OCI-LY3 (cell line): ENCODE results near the gene FAF2.

ENCODE experiments used
- H2AFZ ChIP-seq: fragments of 200-600, 300-600 bp; shearing (Covaris generic); 2 replicates; pipeline ENCODE4 v1.6.0; 2014; ENCODE audit warnings: antibody characterized with exemption, low read depth, low read length
- H3K27ac ChIP-seq: fragments of 200-600, 300-600 bp; sonication (generic); 2 replicates; pipeline ENCODE4 v1.5.1; 2014; ENCODE audit warnings: mild to moderate bottlenecking, low read length, moderate library complexity, mixed read lengths
- H3K27me3 ChIP-seq: fragments of 200-600, 300-600 bp; sonication (generic); 2 replicates; pipeline ENCODE4 v1.6.1; 2014; ENCODE audit warnings: low read depth, low read length, mixed read lengths
- H3K36me3 ChIP-seq: fragments of 200-600, 300-600 bp; sonication (generic); replicated peaks from 2 replicates; pipeline ENCODE3; 2014; ENCODE audit warnings: low read depth, low read length, mixed read lengths
- H3K4me1 ChIP-seq: fragments of 300-600, 200-600 bp; sonication (generic); 2 replicates; pipeline ENCODE4 v1.6.1; 2014; ENCODE audit warnings: low read length, mixed read lengths
- H3K4me2 ChIP-seq: fragments of 200-600, 300-600 bp; sonication (generic); 2 replicates; pipeline ENCODE4 v1.6.1; 2014; ENCODE audit warnings: low read length, mixed read lengths
- H3K4me3 ChIP-seq: fragments of 300-600, 200-600 bp; sonication (generic); 2 replicates; pipeline ENCODE4 v1.5.1; 2014; ENCODE audit warnings: antibody characterized with exemption, mild to moderate bottlenecking, low read length, moderate library complexity
- H3K79me2 ChIP-seq: fragments of 300-600, 200-600 bp; shearing (Covaris generic); 2 replicates; pipeline ENCODE4 v1.6.1; 2014; ENCODE audit warnings: mild to moderate bottlenecking, low read length, mixed read lengths
- H3K9ac ChIP-seq: fragments of 300-600, 200-600 bp; shearing (Covaris generic); 2 replicates; pipeline ENCODE4 v1.6.0; 2014; ENCODE audit warnings: mild to moderate bottlenecking, low read length, moderate library complexity
- H3K9me3 ChIP-seq: fragments of 200-600, 300-600 bp; shearing (Covaris generic); 2 replicates; pipeline ENCODE4 v1.6.1; 2014; ENCODE audit warnings: low read length, mixed read lengths; ENCODE audit not compliant: insufficient read depth
- H4K20me1 ChIP-seq: fragments of 200-600, 300-600 bp; sonication (generic); 2 replicates; pipeline ENCODE4 v1.6.1; 2016; ENCODE audit warnings: low read length, mixed read lengths; ENCODE audit not compliant: insufficient read depth
- EZH2phosphoT487 ChIP-seq: fragments of 200-600 bp; shearing (Covaris generic); IDR thresholded peaks from 2 replicates; pipeline ENCODE4 v1.6.1; 2018; ENCODE audit warnings: antibody characterized with exemption, mixed run types, low read depth
- TF ChIP-seq, protein P1 (sequence below): fragments of 200-600, 300-600 bp; sonication (generic); IDR thresholded peaks from 2 replicates; pipeline ENCODE4 v1.5.1; 2014; ENCODE audit warnings: antibody characterized with exemption, low read length, low read depth

The FAF2 gene

DNA sequence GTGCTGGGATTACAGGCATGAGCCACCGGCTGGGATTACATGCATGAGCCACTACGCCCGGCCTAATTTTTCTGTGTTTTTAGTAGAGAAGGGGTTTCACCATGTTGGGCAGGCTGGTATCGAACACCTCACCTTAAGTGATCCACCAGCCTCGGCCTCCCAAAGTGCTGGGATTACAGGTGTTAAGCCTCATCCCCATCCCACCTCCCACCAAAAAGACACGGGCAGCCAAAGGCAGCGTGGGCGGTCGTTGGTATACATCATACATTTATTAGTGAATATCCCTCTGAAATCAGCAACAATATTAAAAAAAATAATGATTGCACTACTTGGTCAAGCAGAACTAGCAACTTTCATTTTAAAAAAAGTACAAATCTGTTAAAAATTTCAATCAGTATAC is 78.3 kb downstream of the FAF2 start:
- H3K4me1 ChIP-seq: no peaks in the 10 kb centered on the region
- 0 out of 2 replicates have a peak, but pooled peaks cover 3% of the 10 kb centered on the region for H4K20me1 ChIP-seq
- TF ChIP-seq EZH2phosphoT487: no peak
- TF ChIP-seq, protein P1, sequence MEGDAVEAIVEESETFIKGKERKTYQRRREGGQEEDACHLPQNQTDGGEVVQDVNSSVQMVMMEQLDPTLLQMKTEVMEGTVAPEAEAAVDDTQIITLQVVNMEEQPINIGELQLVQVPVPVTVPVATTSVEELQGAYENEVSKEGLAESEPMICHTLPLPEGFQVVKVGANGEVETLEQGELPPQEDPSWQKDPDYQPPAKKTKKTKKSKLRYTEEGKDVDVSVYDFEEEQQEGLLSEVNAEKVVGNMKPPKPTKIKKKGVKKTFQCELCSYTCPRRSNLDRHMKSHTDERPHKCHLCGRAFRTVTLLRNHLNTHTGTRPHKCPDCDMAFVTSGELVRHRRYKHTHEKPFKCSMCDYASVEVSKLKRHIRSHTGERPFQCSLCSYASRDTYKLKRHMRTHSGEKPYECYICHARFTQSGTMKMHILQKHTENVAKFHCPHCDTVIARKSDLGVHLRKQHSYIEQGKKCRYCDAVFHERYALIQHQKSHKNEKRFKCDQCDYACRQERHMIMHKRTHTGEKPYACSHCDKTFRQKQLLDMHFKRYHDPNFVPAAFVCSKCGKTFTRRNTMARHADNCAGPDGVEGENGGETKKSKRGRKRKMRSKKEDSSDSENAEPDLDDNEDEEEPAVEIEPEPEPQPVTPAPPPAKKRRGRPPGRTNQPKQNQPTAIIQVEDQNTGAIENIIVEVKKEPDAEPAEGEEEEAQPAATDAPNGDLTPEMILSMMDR: no peak
- H3K36me3 ChIP-seq: peaks cover 22% of the 10 kb centered on the region
- H3K9ac ChIP-seq: no peak overlapping the region
- H2AFZ ChIP-seq: no peak overlapping the region
- no peak overlapping the region for H3K4me3 ChIP-seq
- no peak overlapping the region for H3K27ac ChIP-seq
- no peak overlapping the region for H3K4me2 ChIP-seq
- no peaks in the 10 kb centered on the region for H3K9me3 ChIP-seq
- H3K79me2 ChIP-seq: no peaks in the 10 kb centered on the region; the same call in 1 of the 2 replicates
- no peaks in the 10 kb centered on the region for H3K27me3 ChIP-seq

- no peaks in the 10 kb centered on the region for H3K9me3 ChIP-seq
- no peak overlapping the region for H3K9ac ChIP-seq
- H3K4me3 ChIP-seq: no peak overlapping the region
- H3K27me3 ChIP-seq: no peaks in the 10 kb centered on the region
- peaks cover 10% of the 10 kb centered on the region for H3K79me2 ChIP-seq
- no peak overlapping the region for H3K4me2 ChIP-seq
- H3K4me1 ChIP-seq: no peaks in the 10 kb centered on the region
- no peak for TF ChIP-seq EZH2phosphoT487
- TF ChIP-seq, protein P1: no peak
- H3K27ac ChIP-seq: no peak overlapping the region
- H2AFZ ChIP-seq: no peak overlapping the region
- H3K36me3 ChIP-seq: peaks cover 27% of the 10 kb centered on the region
- peaks cover 10% of the 10 kb centered on the region; the same call in 1 of the 2 replicates for H4K20me1 ChIP-seq
Observed at GRCh38 chr5:176527246-176528222, 79.3 kb downstream of the FAF2 start.

GRCh38 chr5:176528301-176528700 is 80.1 kb downstream of the FAF2 start:
- Histone ChIP-seq H3K4me1 (peaks cover under 1% of the 10 kb centered on the region; the same call in 1 of the 2 replicates), H3K36me3 (peaks cover 34% of the 10 kb centered on the region), H3K4me3 (no peak overlapping the region), H4K20me1 (peaks cover 17% of the 10 kb centered on the region), H3K27me3 (no peaks in the 10 kb centered on the region), H3K4me2 (no peak overlapping the region), H2AFZ (no peak overlapping the region), H3K79me2 (peaks cover 18% of the 10 kb centered on the region), H3K9me3 (no peaks in the 10 kb centered on the region), H3K9ac (no peak overlapping the region), H3K27ac (no peak overlapping the region)
- no peak for TF ChIP-seq EZH2phosphoT487
- TF ChIP-seq, protein P1: no peak

GRCh38 chr5:176528761-176529115 is 80.6 kb downstream of the FAF2 start:
- Histone ChIP-seq H3K4me3 (no peak overlapping the region), H4K20me1 (peaks cover 21% of the 10 kb centered on the region), H3K27me3 (no peaks in the 10 kb centered on the region), H3K9me3 (no peaks in the 10 kb centered on the region), H3K4me2 (no peak overlapping the region), H3K9ac (no peak overlapping the region), H3K36me3 (peaks cover 35% of the 10 kb centered on the region), H3K27ac (no peak overlapping the region), H3K79me2 (peaks cover 22% of the 10 kb centered on the region), H3K4me1 (peaks cover 4% of the 10 kb centered on the region; the same call in 1 of the 2 replicates), H2AFZ (no peak overlapping the region)
- TF ChIP-seq EZH2phosphoT487: no peak
- TF ChIP-seq, protein P1: no peak
